GM12891 (cell line): ENCODE results near the gene TUBA3D.
"Not testable (repeated sequence)": the region's sequence is repeated elsewhere in the genome, so short reads cannot be mapped to it uniquely, and the experiment has no call there.

ENCODE experiments used
- DNase-seq: peaks from one replicate; pipeline ENCODE4 v3.0.0; 2011; ENCODE audit warnings: low spot score; ENCODE audit not compliant: insufficient read length
- FAIRE-seq: peaks from 2 replicates; lab custom pipeline; 2011; peaks lifted over from hg19 to GRCh38; lab: Jason Lieb, UNC
- PAX5 ChIP-seq: IDR thresholded peaks from 2 replicates; pipeline ENCODE4 v1.6.1; 2011; ENCODE audit warnings: low read length, moderate library complexity, mild to moderate bottlenecking; ENCODE audit not compliant: insufficient read depth, severe bottlenecking
- POLR2A ChIP-seq: IDR thresholded peaks from 2 replicates; pipeline ENCODE4 v1.6.1; 2011; ENCODE audit warnings: low read depth, low read length, control low read depth
- POLR2AphosphoS5 ChIP-seq: IDR thresholded peaks from 2 replicates; pipeline ENCODE4 v1.6.1; 2011; ENCODE audit warnings: low read depth, low read length, control low read depth
- POU2F2 ChIP-seq: IDR thresholded peaks from 2 replicates; pipeline ENCODE4 v1.6.1; 2011; ENCODE audit warnings: low read depth, mild to moderate bottlenecking, control low read depth, low read length, moderate library complexity
- SPI1 ChIP-seq: IDR thresholded peaks from 2 replicates; pipeline ENCODE4 v1.6.1; 2011; ENCODE audit warnings: low read depth, low read length, control low read depth
- TAF1 ChIP-seq: IDR thresholded peaks from 2 replicates; pipeline ENCODE4 v1.6.1; 2011; ENCODE audit warnings: low read depth, low read length, control low read depth

Gene TUBA3D

DNA sequence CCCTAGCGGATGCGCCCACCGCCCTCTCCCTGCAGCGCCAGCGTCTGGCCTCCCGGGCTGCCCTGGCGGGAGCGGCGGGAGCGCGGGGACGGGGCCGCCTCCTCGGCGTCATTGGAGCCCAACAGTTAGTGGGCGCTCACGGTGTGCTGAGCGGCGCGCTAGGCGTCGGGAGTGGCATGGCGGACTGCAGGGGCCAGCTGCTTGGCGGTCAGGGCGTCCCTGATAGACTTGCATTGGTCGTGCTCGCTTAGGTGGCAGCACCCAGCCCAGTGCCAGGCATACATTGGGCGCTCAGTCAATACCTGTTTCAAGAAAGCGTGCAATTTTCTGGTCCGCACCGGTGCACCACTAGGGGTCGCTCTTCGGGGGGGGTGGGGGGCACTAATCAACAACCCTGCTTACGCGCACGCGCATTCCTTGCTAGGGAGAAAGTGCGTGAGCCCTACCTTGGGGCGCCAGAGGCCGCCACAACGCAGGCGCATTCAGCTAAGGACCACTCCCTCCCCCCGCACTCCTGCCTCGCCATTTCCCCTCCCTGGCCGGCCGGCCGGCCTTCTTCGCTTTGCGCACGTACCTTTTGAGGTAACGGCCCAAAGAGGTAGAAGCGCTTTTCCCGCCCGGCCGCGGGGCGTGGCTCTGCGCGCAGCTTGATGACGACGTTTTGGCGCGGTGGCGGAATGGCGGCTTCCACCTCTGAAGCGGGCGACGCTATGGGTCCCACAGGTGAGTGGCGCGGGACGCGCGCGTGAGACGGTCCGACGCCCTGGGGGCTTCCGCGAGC lies 16.7 kb downstream of the TUBA3D start:
- peak; percentile 93 for FAIRE-seq
- peak; percentile 49; the same call in 1 of the 2 replicates for TF ChIP-seq POLR2AphosphoS5
- 0 out of 2 replicates have a peak, but pooled peaks have one; percentile 44 for TF ChIP-seq SPI1
- TF ChIP-seq PAX5 = no peak
- TF ChIP-seq POLR2A = no peak
- peak; percentile 72 for TF ChIP-seq TAF1
- TF ChIP-seq POU2F2 = peak; percentile 52; the same call in 1 of the 2 replicates
- DNase-seq = peak; percentile 94

DNA sequence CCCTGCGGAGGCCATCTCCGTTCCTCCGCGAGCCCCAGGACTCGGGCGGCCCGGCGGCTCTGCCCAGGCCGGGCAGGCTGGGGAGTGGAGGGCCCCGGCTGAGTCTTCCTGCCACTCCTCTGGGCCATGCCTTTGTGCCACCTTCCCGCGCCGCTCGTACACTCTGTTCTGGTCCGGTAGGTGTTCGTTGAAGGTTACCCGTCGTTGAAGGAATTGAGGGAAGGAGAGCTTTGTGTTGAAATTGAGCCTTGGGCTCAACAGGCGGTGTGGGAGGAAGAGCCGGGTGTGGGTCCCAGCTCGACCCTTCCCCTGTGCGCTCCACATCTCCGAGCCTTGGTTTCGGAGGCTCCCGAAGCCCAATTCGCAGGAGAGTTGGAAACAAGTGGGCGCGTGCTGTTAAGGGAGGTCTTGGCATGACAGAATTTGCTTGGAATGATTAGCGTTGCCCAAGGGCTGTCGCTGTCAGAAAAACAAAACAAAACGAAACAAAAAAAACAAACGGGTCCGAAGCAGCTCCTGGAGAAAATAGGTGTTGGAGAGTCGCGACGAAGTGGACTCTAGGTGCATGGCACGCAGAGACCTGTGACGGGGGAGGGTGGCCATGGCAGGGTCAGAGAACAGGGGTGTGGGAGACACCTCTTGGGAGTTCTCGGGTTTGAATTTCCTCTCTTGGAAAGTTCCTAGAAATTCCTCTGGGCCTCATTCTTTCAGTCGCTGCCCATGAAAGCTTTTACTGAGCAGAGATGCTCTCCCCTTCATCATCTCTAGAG lies 17.5 kb downstream of the TUBA3D start:
- no peak for FAIRE-seq

DNA sequence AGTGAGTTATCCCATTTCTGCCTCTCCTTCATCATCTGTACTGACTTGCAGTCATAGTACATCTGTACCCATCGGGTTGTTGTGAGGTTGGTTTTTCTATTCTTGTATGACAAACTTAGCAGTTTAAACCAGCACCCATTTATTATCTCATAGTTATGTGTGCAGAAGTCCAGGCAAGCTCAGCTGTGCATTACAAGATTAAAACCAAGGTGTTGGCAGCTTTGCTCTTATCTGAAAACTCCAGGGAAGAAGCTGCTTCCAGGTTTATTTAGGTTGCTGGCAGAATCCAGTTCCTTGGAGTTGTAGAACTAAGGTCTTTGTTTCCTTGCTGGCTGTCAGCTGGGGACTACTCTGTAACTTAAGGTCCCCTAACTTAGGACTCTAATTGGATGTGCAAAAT lies 19.6 kb downstream of the TUBA3D start:
- not testable (repeated sequence) for FAIRE-seq, DNase-seq

More for the DNA sequence above, 17.5 kb downstream of the TUBA3D start:
- no peak for TF ChIP-seq TAF1
- TF ChIP-seq POLR2AphosphoS5 = no peak
- no peak for TF ChIP-seq POLR2A
- TF ChIP-seq PAX5 = no peak
- no peak for TF ChIP-seq POU2F2
- TF ChIP-seq SPI1 = no peak
- DNase-seq = no peak

DNA sequence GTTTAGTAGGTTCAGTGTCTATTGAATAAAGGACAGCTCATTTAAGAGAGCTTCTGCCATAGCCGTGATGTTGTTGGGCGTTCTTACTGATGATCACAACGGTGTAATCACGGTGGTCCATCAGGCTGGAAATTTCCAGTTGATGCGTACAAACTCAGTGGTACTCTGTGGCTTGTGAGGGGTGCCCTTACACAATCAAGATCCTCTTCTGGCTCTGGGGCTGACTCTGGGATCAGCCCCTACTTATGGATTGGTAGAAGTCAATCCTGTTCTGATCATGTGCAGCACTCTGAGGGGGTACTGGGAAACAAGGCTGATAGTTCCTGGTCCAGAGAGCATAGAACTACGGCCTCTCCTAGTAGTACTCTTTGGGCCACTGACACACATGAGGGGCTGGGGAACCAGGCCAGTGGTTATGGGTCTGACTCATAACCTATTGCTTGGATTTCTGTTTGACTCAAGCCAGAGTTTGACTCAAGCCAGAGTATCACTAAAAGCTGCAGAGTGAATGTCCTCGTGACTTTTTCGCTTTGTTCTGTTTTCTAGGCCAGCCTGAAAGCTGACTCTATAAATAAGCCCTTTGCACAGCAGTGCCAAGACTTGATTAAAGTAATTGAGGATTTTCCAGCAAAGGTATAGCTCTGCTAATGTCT lies 22.5 kb downstream of the TUBA3D start:
- not testable (repeated sequence) for DNase-seq

DNA sequence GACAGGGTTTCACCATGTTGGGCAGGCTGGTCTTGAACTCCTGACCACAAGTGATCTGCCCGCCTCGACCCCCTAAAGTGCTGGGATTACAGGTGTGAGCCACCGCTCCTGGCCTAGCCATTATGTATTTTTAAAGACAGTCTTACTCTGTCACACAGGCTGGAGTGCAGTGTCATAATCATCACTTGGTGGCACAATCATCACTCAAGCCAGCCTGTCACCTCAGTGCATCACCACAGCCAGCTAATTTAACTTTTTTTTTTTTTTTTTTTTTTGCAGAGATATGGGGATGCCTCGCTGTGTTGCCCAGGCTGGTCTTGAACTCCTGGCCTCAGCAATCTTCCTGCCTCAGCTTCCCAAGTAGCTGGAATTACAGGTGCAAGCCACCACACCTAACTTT lies 27.7 kb downstream of the TUBA3D start:
- FAIRE-seq = not testable (repeated sequence)

More for the DNA sequence above, 22.5 kb downstream of the TUBA3D start:
- peak; percentile 52 for FAIRE-seq

DNA sequence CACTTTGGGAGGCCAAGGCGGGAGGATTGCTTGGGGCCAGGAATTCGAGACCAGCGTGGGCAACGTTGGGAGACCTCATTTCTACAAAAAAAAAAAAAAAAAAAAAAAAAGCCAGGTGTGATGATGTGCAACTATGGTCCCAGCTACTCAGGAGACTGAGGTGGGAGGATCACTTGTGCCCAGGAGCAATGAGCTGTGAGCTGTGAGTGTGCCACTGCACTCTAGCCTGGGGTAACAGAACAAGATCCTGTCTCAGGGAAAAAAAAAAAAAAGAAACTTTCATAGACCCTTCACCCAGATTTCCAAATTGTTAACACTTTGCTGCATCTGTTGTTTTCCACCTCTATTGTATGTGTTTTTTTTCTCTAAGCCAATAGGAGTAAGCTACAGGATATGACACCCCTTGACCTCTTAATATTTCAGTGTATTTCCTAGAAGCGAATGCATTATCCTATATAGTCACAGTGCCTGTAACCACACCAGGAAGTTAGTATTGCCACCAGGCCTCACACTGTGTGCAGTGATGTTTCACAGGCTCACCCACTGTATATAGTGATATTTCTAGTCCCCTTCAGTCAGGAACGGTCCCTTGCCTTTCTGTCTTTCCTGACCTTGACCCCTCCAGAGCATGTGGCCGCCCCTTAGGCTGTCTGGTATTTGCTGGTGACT lies 28.3 kb downstream of the TUBA3D start:
- not testable (repeated sequence) for FAIRE-seq, DNase-seq

More for the DNA sequence above, 27.7 kb downstream of the TUBA3D start:
- DNase-seq = not testable (repeated sequence)

DNA sequence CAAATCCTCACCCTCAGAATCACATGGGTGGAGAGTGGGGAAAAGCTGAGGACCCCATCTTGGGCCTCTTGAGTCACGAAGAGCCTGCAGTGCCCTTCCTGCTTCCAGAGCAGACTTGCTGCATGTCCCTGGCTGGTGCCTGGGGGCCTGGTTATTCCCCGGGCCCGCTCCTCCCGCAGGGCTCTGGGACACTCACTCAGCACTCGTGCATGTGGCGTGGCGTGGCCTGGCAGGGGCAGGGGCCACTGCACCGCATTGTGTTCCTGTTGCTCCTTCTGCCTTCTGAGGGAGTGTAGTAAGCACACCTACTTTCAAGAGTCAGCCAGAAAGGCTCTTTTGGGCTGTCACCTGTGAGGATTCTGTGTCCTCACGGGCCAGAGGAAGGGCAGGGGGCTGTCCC lies 33.7 kb downstream of the TUBA3D start:
- FAIRE-seq (no peak), DNase-seq (no peak)

DNA sequence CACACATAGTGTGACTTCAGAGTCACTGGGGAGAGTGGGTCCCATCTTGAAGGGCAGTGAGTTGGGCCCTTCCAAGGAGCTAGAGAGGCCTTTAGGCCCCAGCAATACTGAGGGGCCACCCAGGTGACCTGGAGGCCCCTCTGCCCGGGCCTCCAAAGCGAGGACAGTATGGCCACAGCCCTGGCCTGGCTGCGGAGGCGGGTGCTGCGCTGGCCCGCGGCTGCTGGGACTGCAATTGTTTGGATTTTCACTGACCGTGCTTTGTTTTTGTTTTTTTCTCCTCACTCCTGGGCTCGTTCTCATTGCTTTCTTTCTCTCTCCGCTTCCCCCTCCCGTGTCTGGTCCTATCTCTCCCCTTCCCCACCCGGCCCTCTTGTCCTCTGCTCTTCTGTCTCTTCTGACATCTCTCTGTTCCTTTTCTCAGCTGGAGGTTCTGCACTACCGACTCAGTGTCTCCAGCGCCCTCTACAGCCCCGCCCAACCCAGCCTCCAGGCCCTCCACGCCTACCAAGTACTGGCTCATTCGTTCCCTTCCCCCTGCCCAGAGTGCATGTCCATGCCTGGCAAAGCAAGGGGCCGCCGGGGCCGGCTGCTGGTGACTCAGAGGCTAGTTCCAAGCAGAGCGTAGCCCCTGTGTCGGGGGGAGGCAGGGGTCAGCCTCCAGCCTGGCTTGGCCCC lies 35.5 kb downstream of the TUBA3D start:
- not testable (repeated sequence) for FAIRE-seq, DNase-seq

More for the DNA sequence above, 33.7 kb downstream of the TUBA3D start:
- TF ChIP-seq TAF1 = no peak
- no peak for TF ChIP-seq POLR2AphosphoS5
- no peak for TF ChIP-seq POLR2A
- no peak for TF ChIP-seq POU2F2
- TF ChIP-seq PAX5 = no peak
- TF ChIP-seq SPI1 = no peak

DNA sequence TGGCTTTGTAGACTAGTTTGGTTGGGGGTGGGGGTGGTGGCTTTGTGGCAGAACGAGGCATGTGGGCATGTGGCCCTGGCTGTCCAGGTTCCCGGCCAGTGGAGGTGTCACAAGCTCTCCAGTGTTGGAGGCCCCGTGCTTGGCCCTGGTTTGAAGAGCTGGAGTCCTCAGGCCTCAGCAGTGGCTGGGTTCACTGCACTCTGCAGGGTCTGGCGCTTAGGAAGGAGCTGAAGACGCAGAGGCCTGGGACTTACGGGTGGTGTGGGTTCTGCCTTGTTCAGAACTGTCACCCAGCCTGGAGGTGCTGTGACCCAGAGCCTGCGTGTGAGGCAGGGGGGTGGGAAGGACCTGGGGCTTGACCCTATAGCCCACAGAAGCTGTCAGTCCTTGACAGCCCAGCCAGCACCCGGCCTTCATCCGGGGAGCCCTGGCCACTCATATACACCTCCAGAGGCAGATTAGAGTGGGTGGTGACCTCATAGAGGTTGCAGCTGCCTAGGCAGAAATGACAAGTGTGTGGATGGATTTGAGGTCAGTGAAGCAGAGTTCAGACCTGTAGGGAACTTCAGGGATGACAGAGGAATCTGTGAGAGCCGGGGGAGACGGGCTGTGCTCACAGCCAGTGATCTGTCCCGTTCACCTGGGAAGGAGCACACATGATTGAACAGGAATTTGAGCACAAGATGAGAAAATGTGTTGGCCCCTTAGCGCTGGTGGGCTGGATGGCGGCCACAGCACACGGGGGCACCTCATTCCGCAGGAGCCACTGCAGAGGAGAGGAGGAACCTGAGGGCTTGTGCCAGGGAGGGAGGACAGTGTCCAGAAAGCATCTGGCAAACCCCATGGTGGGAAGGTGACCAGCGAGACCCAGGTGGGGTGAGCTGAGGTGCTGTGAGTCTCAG lies 36.3 kb downstream of the TUBA3D start:
- FAIRE-seq = not testable (repeated sequence)

More for the DNA sequence above, 36.3 kb downstream of the TUBA3D start:
- DNase-seq = not testable (repeated sequence)
